Measurements from ENCODE around the gene RAB37.

DNA sequence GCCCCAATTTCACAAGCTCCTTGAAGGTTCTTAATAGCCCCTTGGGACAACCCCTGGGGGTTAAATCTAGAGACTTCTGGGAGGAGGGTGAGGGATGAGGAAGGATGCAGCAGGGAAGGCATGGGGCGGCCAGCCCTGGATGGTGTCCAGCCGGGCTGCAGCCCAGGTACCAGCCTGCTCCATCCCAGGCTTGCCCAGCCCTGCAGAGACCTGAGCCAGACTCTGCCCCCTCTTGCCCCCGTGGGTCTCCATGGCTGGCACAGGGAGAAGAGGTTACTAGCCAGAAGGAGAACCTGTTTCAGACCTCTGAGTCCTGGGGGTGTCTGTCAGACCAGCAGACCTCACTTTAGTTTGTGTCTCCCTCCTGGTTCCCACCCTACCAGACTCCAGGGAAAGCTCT, 19.8 kb downstream of the RAB37 start:
- TF ChIP-seq CTCF (IDR thresholded peaks at IDR 0.05): no peak
- no peak for TF ChIP-seq POLR2AphosphoS5 (IDR thresholded peaks at IDR 0.05; ENCODE audit: low read depth, low read length)
- no peak for TF ChIP-seq SIN3A (IDR thresholded peaks at IDR 0.05; ENCODE audit: borderline replicate concordance, insufficient read depth, low read depth, low read length)
